ENCODE results near the gene TTC38. TPM values are rescaled to one million over a fixed set of nuclear protein-coding genes. Genes with fewer than 3 reads are reported as not detected.

The TTC38 gene
- total RNA-seq = 1 to 10 TPM; 8.7 to 9.4 TPM

DNA sequence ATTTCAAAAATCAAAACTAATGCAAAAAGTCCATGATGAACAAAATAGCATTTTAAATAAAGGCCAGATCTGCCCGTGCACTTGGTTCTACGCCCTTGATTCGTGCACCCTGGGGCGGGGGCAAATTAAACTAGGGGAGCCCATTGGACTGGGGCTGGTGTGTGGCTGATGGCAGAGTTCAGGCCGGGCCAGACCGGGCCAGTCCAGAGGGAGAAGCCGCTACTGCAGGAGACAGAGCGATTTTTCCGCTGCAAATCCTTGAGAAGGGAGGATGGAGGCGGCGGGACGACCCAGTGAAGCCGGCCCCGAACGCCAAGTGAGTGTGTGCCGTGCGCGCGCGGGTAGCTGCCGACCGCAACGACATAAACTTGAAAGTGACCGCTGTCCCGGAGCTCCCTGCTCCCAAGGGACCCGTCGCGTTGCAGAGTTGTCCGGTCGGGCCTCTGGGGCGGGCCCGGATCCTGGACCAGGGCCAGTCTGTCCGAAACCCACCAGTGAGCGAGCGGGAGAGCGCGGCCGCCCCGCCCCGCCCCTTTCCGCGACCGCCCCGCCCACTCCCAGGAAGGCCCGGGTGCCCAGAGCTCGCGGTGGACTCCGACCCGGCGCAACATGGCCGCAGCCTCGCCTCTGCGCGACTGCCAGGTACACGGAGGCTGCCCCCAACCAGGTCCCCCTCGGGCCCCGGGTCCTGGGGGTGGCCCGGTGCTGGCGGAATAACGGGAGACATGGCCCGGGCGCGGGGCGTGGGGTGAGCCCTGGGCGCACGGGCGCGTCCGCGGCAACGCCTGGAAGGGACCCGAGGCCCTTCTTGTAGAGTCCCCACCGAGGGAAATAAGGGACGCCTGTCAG, at the start of gene TTC38:
TTC38 (plus strand) TSS at position 578 of the 849 bp plus-strand sequence; CDS start at position 610, 32 bp downstream.
- no peak within 1 kb of the TSS for H3K27ac Mint-ChIP-seq
- peaks cover 29% of the 10 kb centered on the region for H3K27me3 Mint-ChIP-seq
- H3K36me3 Mint-ChIP-seq = peaks cover 3% of the 10 kb centered on the region
- H3K9me3 Mint-ChIP-seq = peaks cover 10% of the 10 kb centered on the region
- intact Hi-C loops (cut with micrococcal nuclease) = no loop called here
- peak within 1 kb of the TSS; percentile 83 for H3K4me3 Mint-ChIP-seq
- CTCF ChIA-PET = interaction anchor here (0.6 to 1.9 kb wide), 3 partner anchors 28 to 998 kb away, joined by 3 to 7 read pairs (median 6); partner anchors contain the start of gene GTSE1
- peak; percentile 68 for DNase-seq
- POLR2A ChIA-PET = interaction anchor here (0.6 to 1.6 kb wide), 3 partner anchors 11 to 42 kb away, joined by 3 to 6 read pairs (median 3); partner anchors contain the start of gene GTSE1
- H3K4me1 Mint-ChIP-seq (ENCODE audit: low read depth) = peaks cover 11% of the 10 kb centered on the region

DNA sequence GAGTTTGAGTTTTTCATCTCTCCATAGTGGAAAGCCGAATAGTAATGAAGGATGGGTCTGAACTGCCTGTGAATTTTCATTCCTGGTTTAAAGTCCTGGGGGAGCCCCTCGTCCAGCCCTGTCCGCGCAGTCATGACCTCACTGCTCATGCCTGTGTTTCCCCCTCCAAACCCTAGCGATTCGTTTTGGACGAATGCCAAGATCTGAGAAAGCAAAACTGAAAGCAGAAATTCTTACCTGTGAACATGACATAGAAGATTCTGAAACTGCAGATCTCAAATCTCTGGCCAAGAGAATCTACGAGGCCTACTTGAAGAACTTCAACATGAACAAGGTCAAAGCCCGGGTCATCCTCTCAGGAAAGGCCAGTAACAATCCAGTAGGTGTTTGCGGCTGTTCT, 48.2 kb upstream of the TTC38 start:
- peaks cover 29% of the 10 kb centered on the region for H3K36me3 Mint-ChIP-seq
- H3K9me3 Mint-ChIP-seq = no peaks in the 10 kb centered on the region
- peaks cover 15% of the 10 kb centered on the region for H3K4me1 Mint-ChIP-seq (ENCODE audit: low read depth)
- no peak overlapping the region for H3K27ac Mint-ChIP-seq
- DNase-seq = peak; percentile 18
- H3K4me3 Mint-ChIP-seq = no peak overlapping the region
- no peaks in the 10 kb centered on the region for H3K27me3 Mint-ChIP-seq
- intact Hi-C loops (cut with micrococcal nuclease) = loop anchor here (2.0 kb wide), 1 partner anchor 31 kb away; the partner anchor contains the start of gene CDPF1
- ChIA-PET CTCF (no interaction called here), POLR2A (no interaction called here)

DNA sequence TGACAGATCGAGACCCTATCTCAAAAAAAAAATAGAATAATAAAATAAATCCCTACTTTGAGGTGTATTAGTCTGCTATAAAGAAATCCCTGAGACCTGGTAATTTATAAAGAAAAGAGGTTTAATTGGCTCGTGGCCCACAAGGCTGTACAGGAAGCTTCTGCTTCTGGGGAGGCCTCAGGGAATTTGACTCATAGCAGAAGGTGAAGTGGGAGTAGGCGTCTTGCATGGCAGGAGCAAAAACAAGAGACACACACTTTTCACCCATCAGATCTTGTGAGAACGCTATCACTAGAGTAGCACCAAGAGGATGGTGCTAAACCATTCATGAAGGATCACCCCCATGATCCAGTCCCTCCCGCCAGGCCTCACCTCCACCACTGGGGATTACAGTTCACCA, 46.9 kb upstream of the TTC38 start:
- peak; percentile 40 for DNase-seq
- Mint-ChIP-seq H3K4me3 (no peak overlapping the region), H3K9me3 (no peaks in the 10 kb centered on the region), H3K4me1 (ENCODE audit: low read depth) (peaks cover 15% of the 10 kb centered on the region), H3K27ac (peak overlapping the region; percentile 68), H3K27me3 (no peaks in the 10 kb centered on the region), H3K36me3 (peaks cover 21% of the 10 kb centered on the region)
- intact Hi-C loops (cut with micrococcal nuclease) = loop anchor here (2.0 kb wide), 1 partner anchor 30 kb away; the partner anchor contains the start of gene CDPF1
- ChIA-PET CTCF (interaction anchor here (0.7 kb wide), 1 partner anchor 135 kb away, joined by 5 read pairs; no protein-coding TSS in a partner anchor), POLR2A (no interaction called here)

DNA sequence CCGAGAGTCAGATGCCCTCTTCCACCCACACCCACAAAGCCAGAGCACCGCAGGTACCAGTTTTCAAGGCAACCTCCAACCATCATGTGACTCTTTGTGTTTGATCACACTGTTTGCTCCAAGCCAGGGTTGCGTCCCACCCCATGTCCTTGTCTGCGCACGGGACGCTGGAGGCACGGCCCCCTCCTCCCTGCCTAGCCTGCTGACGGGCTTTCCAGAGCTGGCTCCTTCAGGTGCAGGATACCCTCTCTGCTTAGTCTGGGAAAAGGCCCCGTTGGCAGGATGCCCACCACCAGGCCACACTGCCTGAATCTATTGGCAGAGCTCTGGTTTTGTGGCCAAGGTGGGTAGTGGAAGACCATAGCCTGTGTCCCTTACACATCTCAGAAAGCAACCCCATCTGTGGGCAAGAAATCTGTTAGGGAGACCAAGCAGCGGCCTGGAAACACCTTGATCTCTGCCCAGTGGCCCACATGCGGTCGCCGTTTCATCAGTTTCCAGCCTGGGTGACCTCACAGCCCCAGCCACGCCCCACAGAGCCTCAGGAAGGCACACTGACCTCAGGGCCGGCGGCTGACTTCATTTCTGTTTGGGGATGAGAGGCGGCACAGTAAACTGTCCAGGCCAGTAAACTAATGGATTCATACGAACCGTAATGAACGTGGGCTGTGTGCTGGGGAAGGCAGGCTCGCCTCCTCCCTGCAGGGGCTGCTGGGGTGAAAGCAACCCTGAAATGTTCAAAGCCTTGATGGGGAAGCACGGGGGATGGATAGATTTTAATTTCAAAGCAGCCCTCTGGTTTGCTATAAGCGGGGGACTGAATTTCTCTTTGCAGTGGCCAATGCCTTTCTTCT, 43.5 kb upstream of the TTC38 start:
- intact Hi-C loops (cut with micrococcal nuclease) = no loop called here
- H3K4me1 Mint-ChIP-seq (ENCODE audit: low read depth) = peaks cover 15% of the 10 kb centered on the region
- H3K27ac Mint-ChIP-seq = no peak overlapping the region
- DNase-seq = no peak
- POLR2A ChIA-PET = no interaction called here
- no peak overlapping the region for H3K4me3 Mint-ChIP-seq
- CTCF ChIA-PET = no interaction called here
- H3K27me3 Mint-ChIP-seq = no peaks in the 10 kb centered on the region
- H3K9me3 Mint-ChIP-seq = no peaks in the 10 kb centered on the region
- peaks cover 12% of the 10 kb centered on the region for H3K36me3 Mint-ChIP-seq

DNA sequence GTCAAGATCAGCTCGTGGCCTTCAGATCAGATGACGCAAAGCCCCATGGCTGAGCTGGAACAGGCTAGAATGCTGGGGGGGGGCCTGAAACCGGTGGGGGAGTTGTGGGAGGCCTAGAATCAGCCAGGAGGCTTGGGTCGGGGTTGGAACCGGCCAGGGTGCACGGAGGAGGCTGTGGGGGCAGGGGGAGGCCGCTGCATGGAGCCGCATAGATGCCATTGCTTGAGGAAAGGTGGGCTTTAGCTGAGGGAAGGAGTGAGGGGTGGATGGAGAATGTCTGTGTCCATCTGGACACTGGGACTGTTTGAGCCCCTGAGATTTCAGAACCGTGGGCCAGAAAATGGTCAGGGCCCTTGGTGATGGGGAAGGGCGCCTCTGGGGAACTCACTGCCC, 42.9 kb upstream of the TTC38 start:
- ChIA-PET CTCF (no interaction called here), POLR2A (no interaction called here)
- Mint-ChIP-seq H3K27me3 (no peaks in the 10 kb centered on the region), H3K36me3 (peaks cover 7% of the 10 kb centered on the region), H3K4me1 (ENCODE audit: low read depth) (peaks cover 8% of the 10 kb centered on the region), H3K27ac (no peak overlapping the region), H3K9me3 (no peaks in the 10 kb centered on the region), H3K4me3 (no peak overlapping the region)
- no peak for DNase-seq
- intact Hi-C loops (cut with micrococcal nuclease) = no loop called here

DNA sequence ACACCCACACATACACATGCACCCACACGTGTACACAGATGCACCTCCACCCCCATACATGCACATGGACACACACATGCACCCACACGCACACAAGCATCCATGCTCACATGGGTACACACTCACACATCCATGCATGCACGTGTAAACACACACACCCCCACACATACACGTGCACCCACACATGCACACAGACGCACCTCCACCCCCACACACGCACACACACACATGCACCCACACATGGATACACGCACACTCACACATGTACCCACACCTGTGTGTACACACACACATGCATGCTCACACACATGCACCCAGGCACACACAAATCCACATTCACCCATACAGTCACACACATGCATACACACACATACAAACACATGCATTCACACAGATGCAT, 42.2 kb upstream of the TTC38 start:
- intact Hi-C loops (cut with micrococcal nuclease) = no loop called here
- no peaks in the 10 kb centered on the region for H3K27me3 Mint-ChIP-seq
- ChIA-PET POLR2A (no interaction called here), CTCF (no interaction called here)
- no peak overlapping the region for H3K27ac Mint-ChIP-seq
- H3K4me1 Mint-ChIP-seq (ENCODE audit: low read depth) = peaks cover 6% of the 10 kb centered on the region
- no peak overlapping the region for H3K4me3 Mint-ChIP-seq
- no peak for DNase-seq
- no peaks in the 10 kb centered on the region for H3K9me3 Mint-ChIP-seq
- H3K36me3 Mint-ChIP-seq = peaks cover 7% of the 10 kb centered on the region

DNA sequence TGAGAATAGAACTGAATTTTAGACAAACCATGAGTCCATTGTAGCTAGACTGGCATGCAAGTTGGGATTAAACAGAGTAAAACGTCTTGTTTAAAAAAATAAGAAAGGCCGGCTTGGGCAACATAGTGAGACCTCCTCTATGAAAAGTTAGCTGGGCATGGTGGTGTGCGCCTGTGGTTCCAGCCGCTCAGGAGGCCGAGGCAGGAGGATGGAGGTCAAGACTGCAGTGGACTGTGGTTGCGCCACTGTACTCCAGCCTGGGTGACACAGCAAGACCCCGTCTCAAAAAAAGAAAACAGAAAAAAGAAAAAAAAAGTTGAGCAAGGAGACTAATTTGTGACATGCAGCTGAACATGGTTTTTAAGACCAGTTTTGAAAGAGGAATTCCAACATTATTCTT, 41.2 kb upstream of the TTC38 start:
- CTCF ChIA-PET = interaction anchor here (1.4 kb wide), 1 partner anchor 37 kb away, joined by 3 read pairs; the partner anchor contains the start of gene PKDREJ
- Mint-ChIP-seq H3K27me3 (no peaks in the 10 kb centered on the region), H3K9me3 (no peaks in the 10 kb centered on the region), H3K4me3 (no peak overlapping the region), H3K4me1 (ENCODE audit: low read depth) (no peaks in the 10 kb centered on the region), H3K36me3 (peaks cover 2% of the 10 kb centered on the region), H3K27ac (no peak overlapping the region)
- POLR2A ChIA-PET = no interaction called here
- intact Hi-C loops (cut with micrococcal nuclease) = no loop called here
- no peak for DNase-seq

DNA sequence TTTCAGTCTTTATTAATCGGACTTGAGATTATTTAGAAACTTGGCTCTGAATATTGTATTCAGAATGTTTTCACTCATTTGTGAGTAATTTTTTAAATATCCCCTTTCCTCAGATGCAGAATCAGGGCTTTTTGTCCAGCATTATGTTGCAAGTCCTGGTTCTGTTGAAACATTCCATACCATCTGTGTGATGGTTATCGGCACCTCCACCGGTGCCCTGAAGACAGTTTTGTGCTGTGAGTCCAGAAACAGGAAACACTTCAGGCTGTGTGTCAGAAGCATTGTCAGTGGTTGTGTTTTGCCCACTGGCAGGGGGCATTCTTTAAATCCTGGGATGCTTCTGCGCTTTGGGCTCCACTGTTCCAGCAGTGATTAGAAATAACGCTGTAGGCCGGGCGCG, 38.1 kb upstream of the TTC38 start:
- no peak overlapping the region for H3K4me3 Mint-ChIP-seq
- CTCF ChIA-PET = interaction anchor here (0.6 kb wide), 1 partner anchor 17 kb away, joined by 3 read pairs; no protein-coding TSS in a partner anchor
- intact Hi-C loops (cut with micrococcal nuclease) = no loop called here
- H3K27ac Mint-ChIP-seq = no peak overlapping the region
- no peaks in the 10 kb centered on the region for H3K9me3 Mint-ChIP-seq
- H3K4me1 Mint-ChIP-seq (ENCODE audit: low read depth) = no peaks in the 10 kb centered on the region
- H3K27me3 Mint-ChIP-seq = no peaks in the 10 kb centered on the region
- DNase-seq = no peak
- no peaks in the 10 kb centered on the region for H3K36me3 Mint-ChIP-seq
- POLR2A ChIA-PET = no interaction called here

DNA sequence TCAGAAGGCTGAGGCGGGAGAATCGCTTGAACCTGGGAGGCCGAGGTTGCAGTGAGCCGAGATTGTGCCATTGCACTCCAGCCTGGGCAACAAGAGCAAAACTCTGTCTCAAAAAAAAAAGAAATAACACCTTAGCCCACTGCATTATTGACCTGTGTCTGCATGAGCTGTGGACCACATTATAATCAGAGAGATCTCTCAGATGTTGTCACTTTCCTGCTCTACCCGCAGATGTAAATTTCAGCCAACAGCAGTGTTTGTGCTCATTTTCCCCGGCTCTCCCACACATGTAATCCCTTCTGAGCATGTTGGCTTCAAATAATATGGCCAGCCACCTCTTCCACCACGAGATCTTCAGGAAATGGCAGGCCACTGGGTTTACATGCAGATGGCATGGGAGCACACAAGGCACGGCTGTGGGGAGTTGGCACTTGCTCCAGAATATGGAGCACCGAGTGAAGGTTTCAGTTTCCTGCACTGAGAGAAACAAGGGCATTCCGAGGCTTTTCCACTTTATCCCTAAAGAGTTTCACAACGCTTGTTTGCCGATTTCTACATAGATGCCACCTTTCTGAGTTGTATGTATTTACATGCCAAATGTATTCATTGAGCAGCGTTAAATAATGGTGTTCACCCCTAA, 37.4 kb upstream of the TTC38 start:
- Mint-ChIP-seq H3K27me3 (no peaks in the 10 kb centered on the region), H3K36me3 (peaks cover 3% of the 10 kb centered on the region), H3K27ac (no peak overlapping the region), H3K9me3 (no peaks in the 10 kb centered on the region), H3K4me1 (ENCODE audit: low read depth) (no peaks in the 10 kb centered on the region), H3K4me3 (no peak overlapping the region)
- no peak for DNase-seq
- intact Hi-C loops (cut with micrococcal nuclease) = no loop called here
- POLR2A ChIA-PET = no interaction called here
- CTCF ChIA-PET = no interaction called here

DNA sequence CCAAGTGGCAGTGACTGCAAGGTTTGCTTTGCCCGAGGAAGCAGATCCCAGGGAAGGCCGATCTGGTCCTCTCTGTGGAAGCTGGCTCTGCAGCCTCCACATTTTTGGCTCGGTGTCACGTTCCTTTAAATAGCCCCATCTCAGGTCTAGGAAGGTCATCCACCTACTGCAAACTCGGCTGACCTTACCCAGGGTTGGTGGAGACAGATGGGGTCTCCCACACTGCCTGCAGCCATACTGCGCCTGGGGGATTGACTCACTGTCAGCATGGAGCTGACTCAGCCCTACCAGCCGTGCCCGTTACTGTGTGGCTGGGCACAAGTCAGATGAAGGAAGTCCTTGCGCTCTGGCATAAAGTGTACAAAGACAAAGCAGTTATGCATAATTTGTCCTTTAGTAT, 34.6 kb upstream of the TTC38 start:
- Mint-ChIP-seq H3K36me3 (peaks cover 13% of the 10 kb centered on the region), H3K4me3 (no peak overlapping the region), H3K4me1 (ENCODE audit: low read depth) (no peaks in the 10 kb centered on the region), H3K27ac (no peak overlapping the region), H3K9me3 (no peaks in the 10 kb centered on the region), H3K27me3 (no peaks in the 10 kb centered on the region)
- ChIA-PET POLR2A (no interaction called here), CTCF (no interaction called here)
- intact Hi-C loops (cut with micrococcal nuclease) = no loop called here
- no peak for DNase-seq

DNA sequence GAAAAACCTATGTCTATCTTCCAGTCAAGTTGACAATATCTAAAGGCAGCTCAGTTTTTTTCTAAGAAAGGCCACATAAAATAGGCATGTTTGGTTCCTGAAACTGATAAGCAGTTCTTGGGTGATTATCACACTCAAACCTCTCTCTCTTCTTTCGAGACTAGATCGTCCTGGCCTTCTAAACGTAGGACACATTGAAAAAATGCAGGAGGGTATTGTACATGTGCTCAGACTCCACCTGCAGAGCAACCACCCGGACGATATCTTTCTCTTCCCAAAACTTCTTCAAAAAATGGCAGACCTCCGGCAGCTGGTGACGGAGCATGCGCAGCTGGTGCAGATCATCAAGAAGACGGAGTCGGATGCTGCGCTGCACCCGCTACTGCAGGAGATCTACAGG, 32.8 kb upstream of the TTC38 start:
- ChIA-PET CTCF (no interaction called here), POLR2A (no interaction called here)
- Mint-ChIP-seq H3K36me3 (peaks cover 15% of the 10 kb centered on the region), H3K27ac (no peak overlapping the region), H3K27me3 (no peaks in the 10 kb centered on the region), H3K4me3 (no peak overlapping the region), H3K9me3 (no peaks in the 10 kb centered on the region), H3K4me1 (ENCODE audit: low read depth) (peaks cover 9% of the 10 kb centered on the region)
- DNase-seq = no peak
- intact Hi-C loops (cut with micrococcal nuclease) = no loop called here
